ENCODE results near the gene EHD4.

Gene EHD4

DNA sequence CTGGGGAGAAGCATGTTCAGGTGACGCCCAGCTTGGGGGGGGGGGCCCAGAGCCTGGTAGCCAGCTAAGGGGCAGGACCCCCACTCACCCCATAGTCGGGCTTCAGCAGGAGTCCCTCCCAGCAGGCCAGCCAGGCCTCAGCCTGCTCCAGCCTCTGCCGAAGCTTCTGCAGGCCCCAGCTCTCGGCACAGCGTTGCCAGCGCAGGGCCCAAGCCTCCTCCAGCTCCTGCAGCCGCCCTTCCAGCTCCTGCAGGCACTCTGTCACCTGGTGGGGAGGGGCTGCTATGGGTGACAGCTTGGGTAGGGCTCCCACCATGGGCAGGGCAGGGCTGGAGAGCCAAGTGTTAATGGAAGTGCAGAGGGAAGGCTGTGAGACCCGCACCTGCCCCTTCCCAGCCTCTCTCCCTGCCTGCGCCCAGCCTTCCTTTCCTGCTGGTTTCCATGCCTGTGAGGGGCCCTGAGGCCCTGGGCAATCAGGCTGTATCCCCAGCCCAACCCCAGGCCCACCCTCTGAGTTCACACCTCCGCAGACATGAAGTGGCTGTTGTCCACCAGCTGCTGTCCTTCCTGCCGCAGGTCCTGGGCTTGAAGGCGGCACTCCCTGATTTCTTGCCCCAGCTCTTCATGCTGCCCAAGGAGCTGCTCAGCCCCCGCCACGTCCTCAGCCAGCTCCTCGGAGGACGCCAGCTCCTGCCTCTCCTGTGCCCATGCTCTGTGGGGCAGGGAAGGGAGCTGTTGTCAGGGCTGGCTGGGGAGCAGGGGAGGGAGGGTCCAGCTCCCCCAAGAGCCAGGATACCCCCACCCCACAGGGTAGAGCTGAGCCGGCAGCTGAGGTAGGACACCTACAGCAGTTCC lies 119.4 kb downstream of the EHD4 start:
- DNase-seq: no peak

DNA sequence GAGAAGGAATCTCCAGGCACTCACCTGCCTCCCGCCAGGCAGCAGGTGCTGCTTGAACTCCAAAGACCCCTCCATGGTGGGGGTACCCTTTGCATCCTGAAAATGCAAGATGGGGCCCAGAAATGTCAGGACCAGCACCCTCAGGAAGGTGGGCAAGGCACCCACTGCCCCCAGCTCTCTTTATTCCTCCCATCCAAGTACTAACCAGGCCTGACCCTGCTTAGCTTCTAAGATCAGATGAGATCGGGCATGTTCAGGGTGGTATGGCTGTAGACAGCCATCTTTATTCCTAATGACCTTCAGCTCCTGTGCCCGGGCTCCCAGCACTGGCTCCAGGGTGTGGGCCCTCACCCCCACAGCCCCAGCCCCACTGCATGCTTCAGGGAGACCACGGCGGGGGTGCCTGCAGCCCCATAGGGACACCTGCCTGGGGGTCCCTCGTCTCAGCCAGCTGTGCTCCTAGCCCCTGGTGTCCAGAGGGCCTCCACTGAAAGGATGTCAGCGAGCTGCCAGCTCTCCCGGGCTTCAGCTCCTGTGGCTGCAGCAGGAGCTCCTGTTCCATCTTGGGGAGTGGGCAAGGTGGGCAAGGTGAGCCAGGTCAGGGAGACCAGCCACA lies 120.5 kb downstream of the EHD4 start:
- no peak for DNase-seq

DNA sequence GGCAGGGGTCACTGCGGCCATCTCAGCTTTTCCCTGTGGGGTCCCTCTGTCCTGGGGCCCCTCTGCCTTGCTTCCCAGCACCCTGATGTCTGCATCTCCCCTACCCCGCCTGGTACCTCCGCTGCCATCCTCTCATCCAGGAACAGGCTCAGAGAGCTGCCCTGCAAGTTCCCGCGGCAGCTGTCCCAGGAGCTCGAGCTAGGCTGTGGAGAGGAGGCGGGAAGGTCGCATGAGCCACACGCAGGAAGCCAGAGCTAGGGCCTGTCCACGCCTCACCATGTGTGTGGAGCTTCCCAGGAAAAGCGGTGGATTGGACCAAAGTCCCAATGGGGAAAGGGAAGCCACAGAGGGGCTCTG lies 121.2 kb downstream of the EHD4 start:
- no peak for DNase-seq

DNA sequence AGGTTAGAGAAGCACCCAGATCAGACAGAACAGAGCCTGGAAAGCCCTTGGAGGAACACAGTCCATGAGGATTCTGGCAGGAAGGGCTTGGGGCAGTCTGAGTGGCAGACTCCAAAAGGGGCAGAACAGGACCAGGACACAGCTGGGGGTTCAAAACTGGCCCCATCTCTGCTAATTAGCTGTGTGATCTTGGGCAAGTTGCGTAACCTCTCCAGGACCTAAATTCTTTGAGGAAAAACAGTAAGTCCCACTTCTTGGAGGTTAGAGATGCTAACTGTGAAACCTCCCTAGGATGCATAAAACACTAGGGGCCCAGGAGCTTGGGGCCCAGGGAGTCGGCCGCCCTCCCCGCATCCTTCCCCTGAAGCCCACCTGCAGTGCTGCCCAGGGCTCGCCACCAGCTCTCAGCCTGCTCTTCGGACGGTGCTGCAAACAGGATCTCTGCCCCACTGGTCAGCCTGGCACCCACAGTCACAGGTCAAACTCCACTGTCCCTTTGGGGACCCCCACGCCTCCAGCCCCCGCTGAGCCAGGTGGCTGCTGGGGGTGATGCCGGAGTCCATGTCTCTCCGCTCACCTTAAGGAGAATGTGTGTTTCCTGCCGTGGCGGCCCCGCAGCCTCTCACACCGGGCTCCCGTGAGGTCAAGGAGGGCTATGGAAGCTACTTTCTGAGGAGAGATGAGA lies 121.7 kb downstream of the EHD4 start:
- no peak for DNase-seq

DNA sequence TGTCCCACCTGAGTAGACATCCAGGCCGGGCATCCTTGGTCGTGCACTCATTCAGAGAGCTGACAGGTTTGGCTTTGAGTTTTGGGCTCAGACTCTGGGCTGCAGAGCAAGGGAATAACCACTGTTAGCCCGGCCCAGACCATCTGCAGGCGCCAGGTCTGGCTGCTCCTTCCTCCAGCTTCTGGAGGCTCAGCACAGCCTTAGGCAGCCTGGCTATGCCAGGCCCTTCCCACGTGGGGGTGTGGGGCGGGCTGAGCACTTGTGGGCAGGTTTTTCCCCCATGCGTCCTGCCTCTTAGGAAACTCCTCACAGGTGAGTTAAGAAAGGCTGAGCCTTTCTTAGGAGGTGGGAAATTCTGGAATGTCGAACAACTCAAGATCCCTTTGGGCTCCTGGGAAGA lies 122.5 kb downstream of the EHD4 start:
- no peak for DNase-seq

DNA sequence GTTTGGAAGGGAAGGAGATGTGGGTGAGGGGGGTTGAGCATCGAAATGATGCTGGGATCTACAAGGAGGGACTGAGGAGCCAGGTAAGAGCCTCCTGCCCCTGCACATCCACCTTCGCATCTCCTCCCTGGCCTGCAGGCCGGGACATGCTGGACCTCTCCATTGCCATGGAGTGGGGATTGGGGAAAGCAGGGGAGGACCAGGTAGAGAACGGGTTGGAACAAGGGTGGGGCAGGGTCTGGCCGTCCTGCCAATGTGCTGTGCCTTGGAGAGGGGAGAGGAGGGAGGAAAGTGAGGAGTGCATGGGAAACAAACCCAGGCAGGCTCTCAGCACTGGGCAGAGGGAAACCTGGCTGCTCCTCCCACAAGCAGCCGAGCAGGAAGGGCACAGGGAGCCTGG lies 123.2 kb downstream of the EHD4 start:
- no peak for DNase-seq

DNA sequence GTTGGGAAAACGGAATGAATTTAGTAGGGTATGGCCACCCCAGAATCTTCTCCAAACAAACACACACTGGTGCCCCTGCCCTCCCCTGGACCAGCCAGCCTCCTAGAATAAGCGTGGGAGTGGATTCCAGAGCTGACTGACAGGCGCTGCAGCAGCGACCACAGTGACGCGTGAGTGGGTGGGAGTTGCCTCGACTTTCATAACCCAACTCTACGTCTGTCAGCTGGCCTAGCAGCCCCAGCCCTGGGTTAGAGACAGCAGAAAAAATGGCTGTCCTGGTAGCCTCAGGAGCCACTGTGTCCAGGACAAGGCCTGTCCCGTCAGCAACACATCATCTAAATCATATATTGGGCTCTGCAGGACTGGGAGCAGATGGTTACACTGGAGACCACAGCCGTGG lies 123.7 kb downstream of the EHD4 start:
- no peak for DNase-seq

DNA sequence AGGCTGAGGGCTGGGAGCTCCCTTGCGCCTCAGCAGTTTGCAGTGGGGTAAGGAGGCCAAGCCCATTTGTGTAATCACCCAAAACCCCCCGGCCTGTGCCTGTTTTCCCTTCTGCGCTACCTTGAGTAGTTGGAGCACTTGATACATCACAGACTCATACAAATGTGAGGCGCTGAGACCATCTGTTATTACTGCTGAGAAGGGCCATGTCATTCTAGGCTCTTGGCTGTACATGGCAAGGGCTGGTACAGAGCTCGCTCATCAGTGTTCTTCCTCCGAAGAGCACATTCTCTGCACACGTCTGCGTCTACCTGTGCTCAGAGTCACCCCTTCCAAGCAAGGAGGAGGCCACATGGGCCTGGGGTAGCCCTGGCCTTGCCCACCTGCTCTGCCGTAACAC lies 124.4 kb downstream of the EHD4 start:
- DNase-seq: no peak

DNA sequence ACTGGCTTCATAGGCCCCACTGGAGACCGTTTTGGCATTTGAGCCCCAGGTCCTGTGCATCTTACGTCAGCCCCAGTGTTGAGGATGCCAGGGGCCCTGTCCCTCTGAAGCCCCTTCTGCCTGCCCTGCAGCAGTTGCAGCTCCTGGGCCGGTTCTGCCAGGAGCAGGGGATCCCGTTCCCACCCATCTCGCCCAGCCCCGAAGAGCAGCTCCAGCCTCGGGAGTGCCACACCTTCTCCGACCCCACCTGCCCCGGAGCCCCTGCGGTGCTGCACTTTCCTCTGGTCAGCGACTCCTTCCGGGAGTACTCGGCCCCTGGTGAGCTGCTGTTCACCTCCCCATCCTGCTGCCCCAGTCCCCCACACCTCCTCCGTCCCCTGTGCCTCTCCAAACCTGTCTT lies 125.2 kb downstream of the EHD4 start:
- no peak for DNase-seq

Measured in NCI-H446 treated with DMSO at 0.1 percent for 48 hours (cell line).